ENCODE measurements around the gene UNC50.
"Not testable (repeated sequence)": the region's sequence is repeated elsewhere in the genome, so short reads cannot be mapped to it uniquely, and the experiment has no call there.

The UNC50 gene

DNA sequence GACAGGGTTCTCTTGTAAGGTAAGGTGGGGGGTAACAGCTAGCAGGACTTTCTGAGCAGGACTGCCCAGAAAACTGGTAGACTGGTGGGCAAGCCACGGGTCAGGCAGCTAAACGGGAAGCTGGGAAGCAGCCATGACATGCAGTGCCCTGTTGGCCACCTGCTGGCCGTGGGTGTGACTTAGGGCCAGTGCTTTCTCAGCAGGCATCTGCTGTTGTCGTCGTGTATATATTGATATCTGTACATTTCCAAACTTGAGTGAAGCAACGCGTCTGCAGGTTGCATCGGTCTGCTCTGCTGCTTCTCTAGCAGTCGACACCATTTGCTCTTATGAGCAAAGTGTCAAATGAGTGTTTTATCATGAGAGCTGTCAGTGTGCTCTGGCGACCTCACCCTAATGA, 31.1 kb upstream of the UNC50 start:
- no peak for DNase-seq

- no peak for DNase-seq
These were observed 30.2 kb upstream of the UNC50 start for GRCh38 chr2:98578231-98578630.

GRCh38 chr2:98579926-98580325, 28.5 kb upstream of the UNC50 start:
- no peak for DNase-seq

DNA sequence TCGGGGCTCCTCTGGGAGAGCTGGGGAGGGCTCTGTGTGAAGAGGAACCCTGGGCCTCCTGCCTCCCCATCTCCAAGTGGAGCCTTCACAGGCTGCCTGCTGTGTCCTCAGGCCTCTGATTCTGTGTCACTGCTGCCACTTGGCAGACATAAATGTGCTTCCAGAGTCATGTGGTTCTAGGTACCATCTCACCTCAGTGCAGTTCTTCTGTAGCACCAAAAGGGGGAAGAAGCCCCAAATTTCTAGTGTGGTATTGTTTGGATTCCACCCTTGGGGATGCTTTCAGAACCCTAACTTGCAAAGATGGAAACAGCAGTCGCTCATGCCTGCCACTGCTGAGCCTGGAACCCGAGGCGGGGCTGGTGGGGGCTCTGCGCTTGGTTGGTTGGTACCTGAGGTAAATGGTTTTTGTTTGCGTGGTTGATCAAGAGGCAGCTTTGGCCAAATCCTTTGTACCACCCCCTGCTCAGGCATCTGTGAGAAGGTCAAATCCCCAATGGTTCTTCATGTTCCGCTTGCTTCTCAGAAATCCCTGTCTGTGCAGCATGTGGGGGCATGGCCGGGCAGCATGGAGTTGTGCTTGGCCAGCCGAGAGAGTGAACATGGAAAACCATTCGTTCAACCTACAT, 27.6 kb upstream of the UNC50 start:
- no peak for DNase-seq

DNA sequence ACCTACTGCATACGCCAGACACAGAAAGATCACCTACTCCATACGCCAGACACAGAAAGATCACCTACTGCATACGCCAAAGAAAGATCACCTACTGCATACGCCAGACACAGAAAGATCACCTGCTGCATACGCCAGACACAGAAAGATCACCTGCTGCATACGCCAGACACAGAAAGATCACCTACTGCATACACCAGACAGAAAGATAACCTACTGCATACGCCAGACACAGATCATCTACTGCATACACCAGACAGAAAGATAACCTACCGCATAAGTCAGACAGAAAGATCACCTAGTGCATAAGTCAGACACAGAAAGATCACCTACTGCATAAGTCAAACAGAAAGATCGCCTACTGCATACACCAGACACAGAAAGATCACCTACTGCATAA, 25.9 kb upstream of the UNC50 start:
- DNase-seq: no peak

DNA sequence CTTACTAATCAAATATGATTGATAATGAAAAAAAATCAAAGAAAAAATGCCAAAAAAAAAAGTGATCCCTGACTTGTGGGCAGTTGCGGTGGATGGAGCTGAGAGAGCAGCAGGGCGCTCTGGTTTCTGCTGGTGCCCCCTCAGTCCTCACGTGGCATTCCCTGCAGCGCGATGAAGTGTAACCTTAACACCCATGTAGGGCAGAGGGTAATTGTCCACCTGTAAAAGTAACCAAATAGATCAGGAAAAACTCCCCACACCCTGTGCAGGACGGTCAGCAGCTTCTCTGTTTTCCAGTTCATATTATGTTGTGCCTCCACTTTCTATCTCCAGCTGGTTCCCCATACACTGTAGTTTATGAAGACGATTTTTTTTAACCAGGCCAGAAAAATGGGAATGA, 25.1 kb upstream of the UNC50 start:
- DNase-seq: no peak

DNA sequence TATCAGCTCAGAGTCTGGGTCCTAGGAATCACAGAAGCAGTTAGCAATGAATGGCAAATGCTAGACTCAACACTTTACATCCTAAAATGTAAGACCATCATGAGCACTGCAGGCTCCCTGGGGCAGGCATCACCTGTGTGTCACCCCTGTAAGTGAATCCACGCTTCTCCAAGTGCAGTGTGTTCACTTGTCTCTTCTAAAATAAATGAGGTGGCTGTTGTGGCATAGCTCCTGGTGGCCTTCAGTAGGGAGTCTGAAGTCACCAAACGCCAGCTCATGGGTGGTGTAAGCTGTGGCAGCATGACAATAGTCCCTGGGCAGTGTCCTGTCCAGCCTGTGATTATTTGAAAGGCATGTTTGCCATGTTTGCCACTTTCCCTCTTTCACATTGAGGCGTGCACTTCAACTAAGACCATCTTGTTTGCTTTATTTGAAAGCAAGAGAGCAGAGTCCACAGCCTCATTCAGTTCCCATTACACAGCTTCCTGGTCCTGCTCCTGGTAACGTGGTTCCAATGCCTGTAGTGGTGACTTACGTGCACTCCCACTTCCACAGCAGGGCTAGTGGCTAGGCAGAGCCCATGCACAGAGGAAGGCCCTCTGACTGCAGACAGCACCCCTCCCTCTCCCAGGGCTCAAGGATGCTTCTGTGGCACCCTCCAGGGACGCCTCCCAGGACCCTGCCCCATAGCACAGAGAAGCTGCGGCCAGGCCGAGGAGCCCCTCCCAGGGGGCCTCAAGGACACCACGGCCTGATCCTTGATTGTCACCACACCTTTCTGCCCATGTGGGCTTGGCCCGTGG, 24.4 kb upstream of the UNC50 start:
- DNase-seq: no peak

GRCh38 chr2:98585386-98585785, 23.0 kb upstream of the UNC50 start:
- DNase-seq: no peak

GRCh38 chr2:98586551-98587140, 21.7 kb upstream of the UNC50 start:
- DNase-seq: no peak

DNA sequence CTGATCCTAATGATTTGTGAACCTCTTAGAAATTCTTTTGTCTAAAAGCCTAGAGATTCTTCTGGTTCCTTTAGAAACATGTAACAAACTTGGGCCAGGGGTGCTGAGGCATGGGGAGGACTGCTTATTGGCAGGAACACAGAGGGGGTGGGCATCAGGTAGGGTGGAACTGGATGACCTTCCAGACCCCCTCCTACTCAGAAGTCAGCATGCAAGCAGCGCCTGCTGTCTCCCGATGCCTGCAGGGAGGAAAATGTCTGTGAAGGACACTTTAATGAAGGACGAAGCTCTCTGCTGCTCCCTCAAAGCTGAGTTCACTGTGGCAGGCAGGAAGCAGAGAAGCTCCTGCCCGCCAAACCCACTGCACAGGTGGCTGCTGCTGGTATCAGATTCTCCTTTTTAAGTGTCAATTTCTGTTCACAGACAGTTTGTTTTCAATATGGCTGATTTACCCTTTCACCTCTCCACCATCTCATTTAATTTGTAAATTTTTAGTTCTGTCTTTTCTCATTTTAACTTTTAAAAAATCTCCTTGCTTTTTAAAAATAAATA, 19.4 kb upstream of the UNC50 start:
- DNase-seq: no peak

- no peak for DNase-seq
These were observed 18.9 kb upstream of the UNC50 start for GRCh38 chr2:98589489-98589888.

DNA sequence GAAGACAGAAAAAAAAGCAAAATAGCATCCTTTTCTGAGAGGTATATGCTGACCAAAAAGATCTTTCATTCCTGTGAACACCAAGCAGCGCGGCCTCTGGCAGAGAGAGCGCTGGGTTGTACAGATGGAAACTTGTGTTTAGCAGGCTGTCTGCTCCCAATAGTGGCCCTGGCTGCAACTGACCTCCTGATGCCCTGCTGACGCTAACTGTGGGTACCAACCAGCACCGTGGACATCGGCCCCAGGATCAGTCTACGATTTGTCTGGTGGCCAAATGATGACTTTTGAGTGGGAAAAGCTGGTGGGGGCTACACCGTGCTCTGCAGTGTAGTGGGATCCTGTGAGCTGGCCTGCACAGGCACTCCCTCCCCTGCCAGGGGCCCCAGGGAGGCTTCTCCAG, 15.8 kb upstream of the UNC50 start:
- DNase-seq: no peak

DNA sequence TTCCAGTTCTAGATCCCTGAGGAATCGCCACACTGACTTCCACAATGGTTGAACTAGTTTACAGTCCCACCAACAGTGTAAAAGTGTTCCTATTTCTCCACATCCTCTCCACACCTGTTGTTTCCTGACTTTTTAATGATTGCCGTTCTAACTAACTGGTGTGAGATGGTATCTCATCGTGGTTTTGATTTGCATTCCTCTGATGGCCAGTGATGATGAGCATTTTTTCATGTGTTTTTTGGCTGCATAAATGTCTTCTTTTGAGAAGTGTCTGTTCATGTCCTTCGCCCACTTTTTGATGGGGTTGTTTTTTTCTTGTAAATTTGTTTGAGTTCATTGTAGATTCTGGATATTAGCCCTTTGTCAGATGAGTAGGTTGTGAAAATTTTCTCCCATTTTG, 13.7 kb upstream of the UNC50 start:
- not testable (repeated sequence) for DNase-seq

GRCh38 chr2:98598781-98599428, 9.5 kb upstream of the UNC50 start:
- DNase-seq: no peak

DNA sequence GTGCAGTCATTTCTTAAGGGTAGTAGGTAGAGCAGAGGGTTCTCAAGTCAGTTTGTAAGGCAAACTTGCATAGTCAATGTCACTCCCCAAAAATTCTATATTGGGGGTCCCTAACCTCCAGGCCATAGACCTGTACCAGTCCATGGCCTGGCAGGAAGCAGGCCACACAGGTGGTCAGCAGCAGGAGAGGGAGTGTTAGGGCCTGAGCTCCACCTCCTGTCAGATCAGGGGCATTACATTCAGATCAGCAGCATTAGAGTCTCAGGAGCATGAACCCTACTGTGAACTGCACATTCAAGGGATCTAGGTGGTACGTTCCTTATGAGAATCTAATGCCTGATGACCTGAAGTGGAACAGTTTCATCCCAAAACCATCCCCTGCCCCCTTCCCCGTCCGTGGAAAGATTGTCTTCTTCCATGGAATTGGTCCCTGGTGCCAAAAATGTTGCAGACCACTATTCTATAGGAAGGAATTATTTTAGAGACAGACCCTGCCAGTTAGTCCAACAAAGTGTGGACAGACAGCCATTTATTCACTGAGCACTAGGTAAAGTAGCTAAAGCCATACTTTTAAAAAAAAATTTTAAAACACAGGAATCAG, 6.8 kb upstream of the UNC50 start:
- peak; percentile 8 for DNase-seq

DNA sequence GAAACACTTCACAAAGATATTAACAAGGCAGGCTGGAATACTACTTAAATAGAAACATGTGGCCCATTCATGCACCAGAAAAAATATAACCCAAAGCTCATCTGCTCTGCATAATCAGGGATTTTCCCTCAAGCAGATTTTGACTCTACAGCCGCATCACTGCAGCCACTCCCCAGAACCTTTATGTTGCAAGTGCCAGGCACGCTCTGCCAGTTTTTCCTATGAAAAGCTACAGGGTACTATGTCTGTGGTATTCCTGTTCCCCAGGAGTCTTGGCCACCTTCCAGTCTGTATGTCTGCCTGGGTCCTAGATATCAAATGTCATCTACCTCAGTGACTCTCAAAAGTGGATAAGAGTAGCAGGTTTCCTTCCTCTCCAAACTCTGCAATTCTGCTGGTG, 3.8 kb upstream of the UNC50 start:
- no peak for DNase-seq

DNA sequence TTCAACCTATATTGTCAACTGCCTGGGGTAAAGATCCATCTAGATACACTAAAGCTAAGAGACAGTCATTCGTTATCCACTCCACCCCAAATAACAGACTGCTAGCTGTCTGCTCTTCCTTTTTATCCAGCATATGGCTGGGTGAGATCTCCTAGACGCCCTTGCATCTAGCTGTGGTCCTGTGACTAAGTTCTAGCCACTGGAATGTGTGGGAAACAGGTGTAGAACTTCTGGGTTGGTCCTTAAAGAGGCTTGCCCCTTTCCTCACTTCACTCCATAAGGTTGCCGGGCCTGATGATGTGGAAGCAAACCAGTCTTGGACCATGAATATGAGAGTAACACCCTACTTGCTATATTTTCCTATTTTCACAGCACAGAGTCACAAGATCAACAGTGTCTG, 3.3 kb upstream of the UNC50 start:
- DNase-seq: no peak

GRCh38 chr2:98606431-98606830, 2.0 kb upstream of the UNC50 start:
- no peak for DNase-seq

- no peak for DNase-seq
These were observed 1.3 kb upstream of the UNC50 start for GRCh38 chr2:98607104-98607503.

GRCh38 chr2:98607741-98608115, 661 bp upstream of the UNC50 start:
- no peak for DNase-seq

DNA sequence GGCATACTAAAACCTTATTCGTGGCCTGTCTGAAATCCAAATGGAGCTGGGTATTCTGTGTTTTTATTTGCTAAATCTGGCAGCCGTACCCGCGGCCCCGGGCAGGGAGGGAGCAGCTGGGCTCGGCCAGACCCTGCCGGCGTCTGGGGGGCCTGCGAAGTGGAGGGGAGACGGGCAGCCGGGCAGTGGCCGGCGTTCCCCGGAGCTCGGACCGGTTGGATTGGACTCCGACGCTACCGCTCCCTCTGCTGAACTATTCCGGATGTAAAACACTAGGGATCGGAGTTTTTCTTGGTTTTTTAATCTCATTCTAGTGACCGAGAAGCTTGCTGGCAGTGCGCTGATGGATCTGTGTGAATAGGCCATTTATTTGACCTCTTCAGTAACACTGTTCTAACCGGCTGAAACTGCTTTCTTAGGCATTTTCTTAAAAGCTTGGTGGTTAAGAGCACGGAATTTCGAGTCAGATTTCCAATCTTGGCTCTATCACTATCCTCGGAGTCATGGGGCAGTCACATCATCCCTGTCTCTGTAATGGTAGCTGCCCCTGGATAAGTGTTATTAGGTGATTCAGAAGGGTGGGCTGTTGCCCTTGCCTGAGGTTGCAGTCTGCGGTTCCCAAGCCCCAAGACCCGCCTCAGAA, 694 bp downstream of the UNC50 start:
- no peak for DNase-seq

GRCh38 chr2:98614024-98614739, 5.8 kb downstream of the UNC50 start:
- DNase-seq: no peak

Data from GDM1 (cell line).